Loucy (cell line): Measurements from ENCODE around the gene TAF4.

Experiments used
- H2AFZ ChIP-seq: fragments of 200-600 bp; sonication (generic); 2 replicates; pipeline ENCODE4 v1.6.0; 2016; ENCODE audit warnings: antibody characterized with exemption, mild to moderate bottlenecking, low read length, moderate library complexity
- H3F3A ChIP-seq: fragments of 200-600 bp; 2 replicates; pipeline ENCODE4 v1.6.0; 2016; ENCODE audit warnings: antibody characterized with exemption, low read depth, mild to moderate bottlenecking
- H3K27me3 ChIP-seq: fragments of 200-600 bp; sonication (generic); 2 replicates; pipeline ENCODE4 v1.6.1; 2014; ENCODE audit warnings: low read length, mild to moderate bottlenecking; ENCODE audit not compliant: insufficient read depth, poor library complexity, severe bottlenecking
- H3K36me3 ChIP-seq: fragments of 200-600 bp; sonication (generic); 2 replicates; pipeline ENCODE4 v1.6.1; 2016; ENCODE audit warnings: low read length; ENCODE audit not compliant: insufficient read depth
- H3K4me1 ChIP-seq: fragments of 200-600 bp; sonication (generic); 2 replicates; pipeline ENCODE4 v1.5.1; 2014; ENCODE audit warnings: low read length, mild to moderate bottlenecking; ENCODE audit not compliant: insufficient read depth, poor library complexity, severe bottlenecking
- H3K4me2 ChIP-seq: fragments of 200-600 bp; sonication (generic); 2 replicates; pipeline ENCODE4 v1.6.0; 2014; ENCODE audit warnings: antibody characterized with exemption, low read length, low read depth, mild to moderate bottlenecking; ENCODE audit not compliant: poor library complexity, severe bottlenecking
- H3K4me3 ChIP-seq: fragments of 200-600 bp; sonication (generic); 2 replicates; pipeline ENCODE4 v1.5.1; 2014; ENCODE audit warnings: low read length, mild to moderate bottlenecking, mixed read lengths; ENCODE audit not compliant: poor library complexity, severe bottlenecking
- H3K79me2 ChIP-seq: fragments of 200-600 bp; sonication (generic); 2 replicates; pipeline ENCODE4 v1.6.1; 2014; ENCODE audit warnings: low read length; ENCODE audit not compliant: insufficient read depth
- H3K9ac ChIP-seq: fragments of 200-600 bp; sonication (generic); 2 replicates; pipeline ENCODE4 v1.6.0; 2014; ENCODE audit warnings: mild to moderate bottlenecking, low read depth, low read length, moderate library complexity; ENCODE audit not compliant: poor library complexity, severe bottlenecking
- H3K9me2 ChIP-seq: fragments of 200-600 bp; sonication (generic); replicated peaks from 2 replicates; pipeline ENCODE4 v1.6.1; 2016; ENCODE audit warnings: low read depth, low read length, mixed read lengths
- H3K9me3 ChIP-seq: fragments of 200-600 bp; sonication (generic); 2 replicates; pipeline ENCODE4 v1.6.1; 2014; ENCODE audit warnings: mild to moderate bottlenecking, antibody characterized with exemption, low read length, low read depth; ENCODE audit not compliant: insufficient read depth
- H4K20me1 ChIP-seq: fragments of 200-600 bp; sonication (generic); 2 replicates; pipeline ENCODE4 v1.6.0; 2014; ENCODE audit warnings: antibody characterized with exemption, low read length, mild to moderate bottlenecking; ENCODE audit not compliant: insufficient read depth, poor library complexity, severe bottlenecking
- EZH2phosphoT487 ChIP-seq: fragments of 200-600 bp; IDR thresholded peaks from 2 replicates; pipeline ENCODE4 v1.6.1; 2018; ENCODE audit warnings: antibody characterized with exemption, mild to moderate bottlenecking, moderate library complexity, borderline replicate concordance
- TF ChIP-seq, protein P1 (sequence below): fragments of 200-600 bp; sonication (generic); conservative IDR thresholded peaks from 2 replicates; pipeline ENCODE4 v1.5.1; 2014; ENCODE audit warnings: mild to moderate bottlenecking, antibody characterized with exemption, low read length

TAF4 gene

DNA sequence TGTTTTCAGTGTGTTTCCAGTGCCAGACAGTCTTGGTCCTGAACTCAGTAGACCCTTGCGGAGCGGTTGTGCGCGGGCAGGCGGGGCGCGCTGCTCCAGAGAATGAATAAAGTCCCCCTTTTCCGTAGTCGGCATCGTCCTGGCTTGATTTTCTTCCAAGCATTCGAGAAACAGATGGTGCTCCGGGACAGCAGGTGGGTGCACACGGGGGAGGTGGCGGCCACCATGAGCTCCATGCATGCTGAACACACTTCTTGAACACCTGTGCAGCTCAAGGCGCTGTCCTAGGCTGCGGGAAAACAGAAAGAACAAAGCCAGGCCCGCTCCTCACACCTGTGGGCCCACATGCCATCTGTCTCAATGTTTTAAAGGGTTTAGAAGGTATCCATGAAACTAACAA lies 125.2 kb downstream of the TAF4 start:
- no peaks in the 10 kb centered on the region for H4K20me1 ChIP-seq
- H3K27me3 ChIP-seq, result no peaks in the 10 kb centered on the region
- no peaks in the 10 kb centered on the region for H3F3A ChIP-seq
- H3K9me2 ChIP-seq, result no peaks in the 10 kb centered on the region
- no peaks in the 10 kb centered on the region for H3K36me3 ChIP-seq
- TF ChIP-seq, protein P1, sequence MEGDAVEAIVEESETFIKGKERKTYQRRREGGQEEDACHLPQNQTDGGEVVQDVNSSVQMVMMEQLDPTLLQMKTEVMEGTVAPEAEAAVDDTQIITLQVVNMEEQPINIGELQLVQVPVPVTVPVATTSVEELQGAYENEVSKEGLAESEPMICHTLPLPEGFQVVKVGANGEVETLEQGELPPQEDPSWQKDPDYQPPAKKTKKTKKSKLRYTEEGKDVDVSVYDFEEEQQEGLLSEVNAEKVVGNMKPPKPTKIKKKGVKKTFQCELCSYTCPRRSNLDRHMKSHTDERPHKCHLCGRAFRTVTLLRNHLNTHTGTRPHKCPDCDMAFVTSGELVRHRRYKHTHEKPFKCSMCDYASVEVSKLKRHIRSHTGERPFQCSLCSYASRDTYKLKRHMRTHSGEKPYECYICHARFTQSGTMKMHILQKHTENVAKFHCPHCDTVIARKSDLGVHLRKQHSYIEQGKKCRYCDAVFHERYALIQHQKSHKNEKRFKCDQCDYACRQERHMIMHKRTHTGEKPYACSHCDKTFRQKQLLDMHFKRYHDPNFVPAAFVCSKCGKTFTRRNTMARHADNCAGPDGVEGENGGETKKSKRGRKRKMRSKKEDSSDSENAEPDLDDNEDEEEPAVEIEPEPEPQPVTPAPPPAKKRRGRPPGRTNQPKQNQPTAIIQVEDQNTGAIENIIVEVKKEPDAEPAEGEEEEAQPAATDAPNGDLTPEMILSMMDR, result no peak
- no peak for TF ChIP-seq EZH2phosphoT487
- H3K4me2 ChIP-seq, result no peak overlapping the region
- H3K9me3 ChIP-seq, result no peaks in the 10 kb centered on the region
- no peak overlapping the region for H3K4me3 ChIP-seq
- H3K4me1 ChIP-seq, result no peaks in the 10 kb centered on the region
- H3K79me2 ChIP-seq, result no peaks in the 10 kb centered on the region
- no peak overlapping the region for H2AFZ ChIP-seq
- H3K9ac ChIP-seq, result no peak overlapping the region

DNA sequence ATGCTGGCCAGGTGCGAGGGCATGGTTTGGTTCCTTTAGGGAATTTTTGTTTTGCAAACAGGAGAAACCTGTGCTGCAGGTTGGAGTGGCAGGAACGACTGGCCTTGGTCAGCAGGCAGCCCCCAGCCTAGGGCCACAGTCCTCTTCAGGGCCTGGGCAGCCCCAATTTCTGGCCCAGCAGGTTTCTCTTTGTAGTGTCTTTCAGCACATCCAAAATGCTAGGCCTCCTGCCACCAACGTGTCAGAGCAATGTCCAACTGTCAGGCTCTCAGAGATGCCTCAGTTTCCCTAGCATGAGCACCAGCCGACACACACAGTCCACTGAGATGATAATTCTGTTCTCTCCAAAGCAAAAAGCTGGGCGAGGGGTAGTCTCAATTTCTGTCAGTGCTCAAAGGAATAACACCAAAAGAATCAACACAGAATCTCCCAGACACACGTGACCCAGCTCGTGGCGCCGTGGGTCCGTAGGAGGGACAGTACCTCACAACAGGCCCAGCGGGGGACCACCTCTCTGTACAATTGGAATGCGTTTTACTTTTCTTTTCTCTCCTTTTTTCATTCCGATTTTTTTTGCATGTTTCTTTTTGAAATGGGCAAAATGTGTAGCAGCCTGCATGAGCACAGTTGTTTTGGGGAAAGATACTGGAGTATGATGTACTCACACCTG lies 125.9 kb downstream of the TAF4 start:
- H3K9me2 ChIP-seq, result no peaks in the 10 kb centered on the region
- no peaks in the 10 kb centered on the region for H3K4me1 ChIP-seq
- no peaks in the 10 kb centered on the region for H4K20me1 ChIP-seq
- no peak overlapping the region for H3K4me3 ChIP-seq
- H3K27me3 ChIP-seq, result no peaks in the 10 kb centered on the region
- no peaks in the 10 kb centered on the region for H3K9me3 ChIP-seq
- H3K36me3 ChIP-seq, result no peaks in the 10 kb centered on the region
- no peak overlapping the region for H3K9ac ChIP-seq
- no peaks in the 10 kb centered on the region for H3F3A ChIP-seq
- H2AFZ ChIP-seq, result no peak overlapping the region
- H3K79me2 ChIP-seq, result no peaks in the 10 kb centered on the region
- no peak overlapping the region for H3K4me2 ChIP-seq
- TF ChIP-seq, protein P1, result no peak
- TF ChIP-seq EZH2phosphoT487, result no peak

DNA sequence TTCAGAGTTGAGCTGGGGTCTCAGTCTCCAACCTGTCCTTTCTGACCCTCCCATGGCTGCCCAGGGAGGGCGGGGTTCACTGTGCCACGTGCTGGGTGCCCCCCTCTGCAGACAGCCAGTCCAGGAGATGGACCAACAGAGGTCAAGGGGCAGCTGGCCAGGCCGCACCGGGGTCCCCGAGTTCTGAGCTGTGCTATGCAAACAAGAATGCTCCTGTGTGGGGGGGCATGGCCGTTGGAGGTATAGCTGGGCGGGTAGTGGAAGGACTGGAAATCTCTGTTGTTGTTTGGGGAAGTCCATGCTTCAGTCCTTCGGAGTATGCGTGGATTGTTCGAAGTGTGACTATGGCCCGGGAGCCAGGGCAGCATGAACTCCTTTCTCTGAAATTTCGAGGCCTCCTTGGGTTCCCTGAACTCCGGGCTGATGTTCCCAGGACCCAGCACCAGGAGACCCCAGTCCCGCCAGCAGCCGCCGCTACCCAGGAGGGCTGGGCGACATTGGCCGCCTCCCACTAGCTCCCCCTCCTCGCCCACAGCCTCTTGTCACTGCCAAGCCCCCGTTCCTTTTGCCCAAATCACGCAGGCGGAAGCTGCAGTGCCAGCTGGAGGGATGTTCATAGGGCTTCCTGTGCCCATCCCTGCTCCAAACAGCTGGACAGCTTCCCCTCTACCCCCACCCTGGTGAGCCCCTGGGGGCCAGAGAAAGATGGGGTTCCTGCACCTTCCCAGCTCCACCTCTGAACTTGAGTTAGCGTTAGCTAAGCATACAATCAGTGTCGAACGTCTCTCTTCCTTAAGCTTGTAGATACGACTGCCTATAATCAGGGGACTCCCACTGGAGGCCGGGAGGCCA lies 126.6 kb downstream of the TAF4 start:
- Histone ChIP-seq H3K4me3 (no peak overlapping the region), H3K36me3 (no peaks in the 10 kb centered on the region), H3K9ac (no peak overlapping the region), H3K79me2 (no peaks in the 10 kb centered on the region), H3K9me3 (no peaks in the 10 kb centered on the region), H3K4me1 (no peaks in the 10 kb centered on the region), H3K27me3 (no peaks in the 10 kb centered on the region), H3K4me2 (no peak overlapping the region), H2AFZ (no peak overlapping the region), H3K9me2 (no peaks in the 10 kb centered on the region), H4K20me1 (no peaks in the 10 kb centered on the region), H3F3A (no peaks in the 10 kb centered on the region)
- no peak for TF ChIP-seq EZH2phosphoT487
- TF ChIP-seq, protein P1, result no peak
